Sigmoid colon (tissue), 4 donors: ENCODE results near the gene DEPDC4.

Experiments used
- CTCF ChIP-seq, 4 experiments: fragments of 450-650 bp in 3 of 4; fragments of 200-600 bp in 1 of 4; IDR thresholded peaks; one replicate each; pipeline ENCODE4 v1.5.1; 2016 to 2019; ENCODE audit warnings: antibody characterized with exemption in 4 of 4, mild to moderate bottlenecking in 3 of 4, moderate library complexity in 2 of 4
- EP300 ChIP-seq, 4 donors: sonication (generic); formaldehyde crosslinking; IDR thresholded peaks; one replicate each; pipeline ENCODE4 v1.6.1; 2017; ENCODE audit warnings: antibody characterized with exemption in 4 of 4
- POLR2A ChIP-seq, 2 donors: fragments of 450-650 bp; IDR thresholded peaks; one replicate each; pipeline ENCODE4 v1.6.1; 2016; ENCODE audit warnings: antibody characterized with exemption in 2 of 2, mild to moderate bottlenecking in 2 of 2, moderate library complexity in 2 of 2
- POLR2AphosphoS5 ChIP-seq, 4 donors: sonication (generic); formaldehyde crosslinking; IDR thresholded peaks; one replicate each; pipeline ENCODE4 v1.6.1; 2017; ENCODE audit warnings: antibody characterized with exemption in 4 of 4

- TF ChIP-seq POLR2A (IDR thresholded peaks at IDR 0.05) (no peak), CTCF (IDR thresholded peaks at IDR 0.05) (no peak), POLR2AphosphoS5 (IDR thresholded peaks at IDR 0.05) (no peak), EP300 (IDR thresholded peaks at IDR 0.05) (no peak)
Observed at GRCh38 chr12:100258127-100258526, 8.8 kb downstream of the DEPDC4 start.
